CD4-positive, alpha-beta T cell (primary cell): ENCODE results near the gene IFT172. TPM values are rescaled to one million over a fixed set of nuclear protein-coding genes. Genes with fewer than 3 reads are reported as not detected.

Experiments used
- ATAC-seq: fragments of 200-7000 bp; cut with Tn5 transposase; one replicate; pipeline ENCODE4 v1.10.0; 2022; ENCODE audit warnings: mild to moderate bottlenecking; ENCODE audit not compliant: poor library complexity
- CTCF ChIA-PET: fragments of 350-600 bp; sonication (Branson Sonifier 250); formaldehyde crosslinking; loops from one replicate; lab custom pipeline; 2021; ENCODE audit warnings: antibody characterized with exemption, inconsistent platforms; lab: Charles Lee
- POLR2A ChIA-PET: fragments of 350-600 bp; sonication (Branson Sonifier 250); formaldehyde crosslinking; loops from one replicate; lab custom pipeline; 2021; ENCODE audit warnings: antibody characterized with exemption, inconsistent platforms; lab: Charles Lee
- DNase-seq, 14 experiments: peaks; one replicate each; pipeline ENCODE4 v3.0.0-alpha.2; 2013 to 2020; ENCODE audit warnings: mixed read lengths in 2 of 14
- H3K27ac ChIP-seq, 2 donors: one replicate each; pipeline versions ENCODE4 v1.5.1 to v1.7.0; 2013; ENCODE audit warnings: low read length in 2 of 2, low read depth in 1 of 2, mild to moderate bottlenecking in 1 of 2
- H3K27me3 ChIP-seq, 2 experiments: 1 replicate in 1 of 2; 2 replicates in 1 of 2; pipeline versions ENCODE4 v1.6.1 to v1.7.0; 2013; ENCODE audit warnings: low read length in 2 of 2, control low read depth in 1 of 2, mild to moderate bottlenecking in 1 of 2, moderate library complexity in 1 of 2; ENCODE audit not compliant: insufficient read depth in 2 of 2, control insufficient read depth in 1 of 2
- H3K36me3 ChIP-seq: one replicate; pipeline ENCODE4 v1.6.1; 2013; ENCODE audit warnings: low read length, control low read depth; ENCODE audit not compliant: insufficient read depth
- H3K4me1 ChIP-seq: one replicate; pipeline ENCODE4 v1.6.1; 2013; ENCODE audit warnings: low read length, control low read depth; ENCODE audit not compliant: insufficient read depth
- H3K4me3 ChIP-seq: one replicate; pipeline ENCODE4 v1.5.1; 2013; ENCODE audit warnings: mild to moderate bottlenecking, low read length, moderate library complexity
- H3K9me3 ChIP-seq, 2 experiments: 1 replicate in 1 of 2; 2 replicates in 1 of 2; pipeline versions ENCODE4 v1.6.1 to v1.7.0; 2013; ENCODE audit warnings: low read length in 2 of 2, mild to moderate bottlenecking in 2 of 2, control low read depth in 1 of 2, moderate library complexity in 1 of 2; ENCODE audit not compliant: control insufficient read depth in 1 of 2, insufficient read depth in 1 of 2
- H3K27ac Mint-ChIP-seq: one replicate; pipeline ENCODE4 v1.8.0; 2020; ENCODE audit warnings: mixed read lengths
- H3K27me3 Mint-ChIP-seq: one replicate; pipeline ENCODE4 v1.8.0; 2021; ENCODE audit warnings: mixed read lengths
- H3K36me3 Mint-ChIP-seq: one replicate; pipeline ENCODE4 v1.8.0; 2021; ENCODE audit warnings: low read depth, mixed read lengths
- H3K4me1 Mint-ChIP-seq: one replicate; pipeline ENCODE4 v1.8.0; 2021; ENCODE audit warnings: low read depth, mixed read lengths
- H3K4me3 Mint-ChIP-seq: one replicate; pipeline ENCODE4 v1.8.0; 2020; ENCODE audit warnings: mild to moderate bottlenecking, mixed read lengths
- H3K9me3 Mint-ChIP-seq: one replicate; pipeline ENCODE4 v1.8.0; 2020; ENCODE audit warnings: mixed read lengths
- intact Hi-C, 2 experiments: fragments of 100-400 bp; cut with DNase I in 1 of 2; cut with micrococcal nuclease in 1 of 2; formaldehyde crosslinking; loops; one replicate each; pipeline versions ENCODE4 v1.15.1 to v1.9.0; 2023 to 2025; cut with DNase I, micrococcal nuclease
- total RNA-seq, 174 experiments: library from RNA in 2 of 174; stranded (reverse) in 2 of 174; gene quantifications; one replicate each; pipeline ENCODE4 v1.2.3 and lab custom pipeline; 2021 to 2026
- TF ChIP-seq, protein P1 (sequence below): fragments of 200-600 bp; IDR thresholded peaks from one replicate; pipeline ENCODE4 v1.8.0; 2022; ENCODE audit warnings: antibody characterized with exemption, mild to moderate bottlenecking

IFT172 gene
- total RNA-seq, 2 experiments from 2014 or later: 13.3 to 14.4 TPM

GRCh38 chr2:27494944-27495554, 5.5 kb upstream of the IFT172 start, which contains the start of gene FNDC4:
FNDC4 (minus strand) TSS chr2:27495200; CDS start chr2:27494679, 521 bp downstream.
- Histone ChIP-seq H3K4me3 (peak within 1 kb of the TSS; percentile 39), H3K27ac (no peak within 1 kb of the TSS), H3K4me1 (peaks cover 14% of the 10 kb centered on the region), H3K9me3 (no peaks in the 10 kb centered on the region), H3K36me3 (no peaks in the 10 kb centered on the region), H3K27me3 (peaks cover 38 to 53% of the 10 kb centered on the region in 2 experiments)
- CTCF ChIA-PET: no interaction called here
- H3K4me1 Mint-ChIP-seq: peaks cover 15% of the 10 kb centered on the region
- H3K4me3 Mint-ChIP-seq: peak within 1 kb of the TSS; percentile 56
- POLR2A ChIA-PET: no interaction called here
- no peak within 1 kb of the TSS for H3K27ac Mint-ChIP-seq
- TF ChIP-seq, protein P1, sequence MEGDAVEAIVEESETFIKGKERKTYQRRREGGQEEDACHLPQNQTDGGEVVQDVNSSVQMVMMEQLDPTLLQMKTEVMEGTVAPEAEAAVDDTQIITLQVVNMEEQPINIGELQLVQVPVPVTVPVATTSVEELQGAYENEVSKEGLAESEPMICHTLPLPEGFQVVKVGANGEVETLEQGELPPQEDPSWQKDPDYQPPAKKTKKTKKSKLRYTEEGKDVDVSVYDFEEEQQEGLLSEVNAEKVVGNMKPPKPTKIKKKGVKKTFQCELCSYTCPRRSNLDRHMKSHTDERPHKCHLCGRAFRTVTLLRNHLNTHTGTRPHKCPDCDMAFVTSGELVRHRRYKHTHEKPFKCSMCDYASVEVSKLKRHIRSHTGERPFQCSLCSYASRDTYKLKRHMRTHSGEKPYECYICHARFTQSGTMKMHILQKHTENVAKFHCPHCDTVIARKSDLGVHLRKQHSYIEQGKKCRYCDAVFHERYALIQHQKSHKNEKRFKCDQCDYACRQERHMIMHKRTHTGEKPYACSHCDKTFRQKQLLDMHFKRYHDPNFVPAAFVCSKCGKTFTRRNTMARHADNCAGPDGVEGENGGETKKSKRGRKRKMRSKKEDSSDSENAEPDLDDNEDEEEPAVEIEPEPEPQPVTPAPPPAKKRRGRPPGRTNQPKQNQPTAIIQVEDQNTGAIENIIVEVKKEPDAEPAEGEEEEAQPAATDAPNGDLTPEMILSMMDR: no peak
- H3K9me3 Mint-ChIP-seq: no peaks in the 10 kb centered on the region
- no peaks in the 10 kb centered on the region for H3K36me3 Mint-ChIP-seq
- peaks cover 56% of the 10 kb centered on the region for H3K27me3 Mint-ChIP-seq
- peak; percentile 64 for ATAC-seq
- intact Hi-C loops: loop anchor here in 1 of 2 experiments (2.0 kb wide), 1 partner anchor 86 kb away; no protein-coding TSS in a partner anchor
- peak in 8 of 14 experiments; percentile 4 to 55 (median 24) for DNase-seq

DNA sequence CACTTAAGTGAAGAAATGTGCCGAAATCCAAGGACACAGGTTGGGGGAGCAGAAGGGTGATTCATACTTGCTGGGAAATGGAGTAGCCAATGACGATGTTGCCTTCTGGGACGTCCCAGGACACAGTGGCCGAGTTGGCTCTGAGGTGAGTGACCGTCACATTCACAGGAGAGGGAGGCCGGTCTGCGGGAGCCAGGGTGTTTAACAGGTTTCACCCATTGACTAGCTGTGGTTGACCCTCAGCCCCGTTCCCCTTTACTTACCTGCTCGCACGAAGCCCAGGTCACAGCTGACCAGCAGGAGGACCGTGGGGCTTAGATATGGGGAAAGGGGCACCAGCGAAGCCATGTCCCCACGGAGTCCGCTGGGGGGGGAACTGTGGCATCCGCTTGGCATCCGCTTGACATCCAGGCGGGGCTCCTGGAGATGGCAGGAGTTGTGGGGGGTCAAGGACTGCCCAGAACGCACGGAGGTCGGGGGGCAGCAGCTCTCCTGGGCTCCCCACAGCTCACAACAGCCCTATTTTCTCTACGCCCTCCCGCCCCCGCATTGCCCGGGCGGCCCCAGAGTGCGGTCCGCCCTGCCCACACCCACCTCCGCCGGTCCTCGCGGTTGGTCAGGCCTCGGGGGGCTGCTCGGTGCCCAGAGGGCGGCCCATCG, 4.9 kb upstream of the IFT172 start:
- no peaks in the 10 kb centered on the region for H3K9me3 Mint-ChIP-seq
- DNase-seq (peak in 2 of 14 experiments; percentile 7 to 14), ATAC-seq (no peak)
- ChIA-PET CTCF (no interaction called here), POLR2A (no interaction called here)
- H3K36me3 Mint-ChIP-seq: no peaks in the 10 kb centered on the region
- Histone ChIP-seq H3K27me3 (peaks cover 38 to 50% of the 10 kb centered on the region in 2 experiments), H3K4me3 (no peak overlapping the region), H3K4me1 (peaks cover 17% of the 10 kb centered on the region), H3K36me3 (no peaks in the 10 kb centered on the region), H3K9me3 (no peaks in the 10 kb centered on the region), H3K27ac (no peak overlapping the region)
- H3K27ac Mint-ChIP-seq: no peak overlapping the region
- H3K27me3 Mint-ChIP-seq: peaks cover 55% of the 10 kb centered on the region
- peaks cover 21% of the 10 kb centered on the region for H3K4me1 Mint-ChIP-seq
- TF ChIP-seq, protein P1: no peak
- intact Hi-C loops: loop anchor here in 1 of 2 experiments (2.0 kb wide), 1 partner anchor 86 kb away; no protein-coding TSS in a partner anchor
- peak overlapping the region; percentile 26 for H3K4me3 Mint-ChIP-seq

- no peak overlapping the region for H3K27ac Mint-ChIP-seq
- Histone ChIP-seq H3K36me3 (no peaks in the 10 kb centered on the region), H3K9me3 (no peaks in the 10 kb centered on the region), H3K4me3 (no peak overlapping the region), H3K27me3 (peaks cover 34 to 49% of the 10 kb centered on the region in 2 experiments), H3K4me1 (peaks cover 22% of the 10 kb centered on the region), H3K27ac (no peak overlapping the region)
- H3K4me3 Mint-ChIP-seq: peak overlapping the region; percentile 59
- DNase-seq (no peak), ATAC-seq (no peak)
- H3K9me3 Mint-ChIP-seq: no peaks in the 10 kb centered on the region
- TF ChIP-seq, protein P1: no peak
- H3K4me1 Mint-ChIP-seq: peaks cover 26% of the 10 kb centered on the region
- intact Hi-C loops: loop anchor here in 1 of 2 experiments (2.0 kb wide), 1 partner anchor 87 kb away; no protein-coding TSS in a partner anchor
- CTCF ChIA-PET: no interaction called here
- H3K27me3 Mint-ChIP-seq: peaks cover 50% of the 10 kb centered on the region
- POLR2A ChIA-PET: no interaction called here
- no peaks in the 10 kb centered on the region for H3K36me3 Mint-ChIP-seq
Observed at GRCh38 chr2:27493948-27494283, 4.4 kb upstream of the IFT172 start.
